GM12878 (cell line): ENCODE measurements around the gene KISS1R. TPM values are rescaled to one million over a fixed set of nuclear protein-coding genes. Genes with fewer than 3 reads are reported as not detected.

Source experiments
- BACH1 ChIP-seq: fragments of 450-650 bp; IDR thresholded peaks from 2 replicates; pipeline ENCODE4 v1.6.1; 2017; ENCODE audit warnings: mild to moderate bottlenecking, borderline replicate concordance
- BMI1 ChIP-seq: fragments of 450-650 bp; IDR thresholded peaks from 2 replicates; pipeline ENCODE4 v1.6.1; 2016; ENCODE audit warnings: mild to moderate bottlenecking, moderate library complexity, borderline replicate concordance
- CBX5 ChIP-seq: sonication (generic); IDR thresholded peaks from 2 replicates; pipeline ENCODE4 v1.6.1; 2016; ENCODE audit warnings: low read depth, moderate library complexity, mild to moderate bottlenecking, inconsistent platforms
- CHD4 ChIP-seq: fragments of 200-600 bp; sonication (generic); IDR thresholded peaks from 2 replicates; pipeline ENCODE4 v1.6.1; 2016; ENCODE audit warnings: mild to moderate bottlenecking
- GATAD2B ChIP-seq: fragments of 450-650 bp; conservative IDR thresholded peaks from 2 replicates; pipeline ENCODE4 v1.6.1; 2017; ENCODE audit warnings: low read depth, mild to moderate bottlenecking, moderate library complexity
- MEF2B ChIP-seq: fragments of 450-650 bp; IDR thresholded peaks from 2 replicates; pipeline ENCODE4 v1.6.1; 2018; ENCODE audit warnings: mild to moderate bottlenecking, moderate library complexity; ENCODE audit not compliant: partially characterized antibody, poor library complexity, severe bottlenecking
- MYB ChIP-seq: fragments of 150-350 bp; IDR thresholded peaks from 2 replicates; pipeline ENCODE4 v1.6.1; 2014; ENCODE audit warnings: mild to moderate bottlenecking, low read depth, low read length, borderline replicate concordance
- PML ChIP-seq: IDR thresholded peaks from 2 replicates; pipeline ENCODE4 v1.6.1; 2012; ENCODE audit warnings: low read length, inconsistent platforms
- SIN3A ChIP-seq: IDR thresholded peaks from 2 replicates; pipeline ENCODE4 v1.6.1; 2012; ENCODE audit warnings: low read depth, low read length, improper control_type of control experiment
- YY1 ChIP-seq: IDR thresholded peaks from 2 replicates; pipeline ENCODE4 v1.6.1; 2011; ENCODE audit warnings: low read depth, mild to moderate bottlenecking, low read length
- ZNF622 ChIP-seq: fragments of 450-650 bp; IDR thresholded peaks from 2 replicates; pipeline ENCODE4 v1.6.1; 2017; ENCODE audit warnings: mild to moderate bottlenecking, inconsistent platforms
- polyA plus RNA-seq, 11 experiments: library from polyadenylated mRNA; depleted of rRNA in 4 of 11; unstranded in 6 of 11; stranded (reverse) in 5 of 11; fragments of >200 nt; fragmentation: Nextera tagmentation in 4 of 11; fragmentation: Illumina TruSeq in 1 of 11; extraction: Ambion mirVana in 4 of 11; extraction: Trizol in 1 of 11; gene quantifications; 1 replicate in 1 of 11; 2 replicates in 10 of 11; pipeline versions ENCODE4 v1.2.1 to v1.2.3, GENCODE V29; 2011 to 2016; ENCODE audit warnings: inconsistent platforms in 2 of 11, missing spikeins in 2 of 11, low read depth in 1 of 11
- total RNA-seq, 4 experiments: library from RNA; depleted of rRNA in 3 of 4; stranded (reverse); fragments of >200 nt in 3 of 4; fragmentation: Illumina TruSeq in 1 of 4; extraction: Trizol in 1 of 4; gene quantifications; 2 replicates each; pipeline versions ENCODE4 v1.2.1 to v1.2.3, GENCODE V29; 2013 to 2021
- TF ChIP-seq, protein P1 (sequence below): IDR thresholded peaks from 2 replicates; pipeline ENCODE4 v1.6.1; 2011; ENCODE audit warnings: borderline replicate concordance, low read depth, mild to moderate bottlenecking, moderate library complexity, low read length; ENCODE audit not compliant: insufficient read depth, poor library complexity, severe bottlenecking
- TF ChIP-seq, protein P2 (sequence below): fragments of 150-350 bp; IDR thresholded peaks from 2 replicates; pipeline ENCODE4 v1.6.1; 2014; ENCODE audit warnings: mild to moderate bottlenecking, low read depth, low read length
- TF ChIP-seq, protein P3 (sequence below): IDR thresholded peaks from 2 replicates; pipeline ENCODE4 v1.6.1; 2012; ENCODE audit warnings: improper control_type of control experiment, low read depth, low read length; ENCODE audit not compliant: insufficient replicate concordance
- TF ChIP-seq, protein P4 (sequence below): fragments of 450-650 bp; IDR thresholded peaks from 2 replicates; pipeline ENCODE4 v1.6.1; 2017; ENCODE audit warnings: low read depth, mild to moderate bottlenecking, moderate library complexity

Gene KISS1R
- total and polyA plus RNA-seq, 10 of the 15 experiments (the other 5 are each of a cell fraction or from before 2014, with no cell fraction given): 0.13 to 2.7 (median 1.4) TPM; not detected in 3

DNA sequence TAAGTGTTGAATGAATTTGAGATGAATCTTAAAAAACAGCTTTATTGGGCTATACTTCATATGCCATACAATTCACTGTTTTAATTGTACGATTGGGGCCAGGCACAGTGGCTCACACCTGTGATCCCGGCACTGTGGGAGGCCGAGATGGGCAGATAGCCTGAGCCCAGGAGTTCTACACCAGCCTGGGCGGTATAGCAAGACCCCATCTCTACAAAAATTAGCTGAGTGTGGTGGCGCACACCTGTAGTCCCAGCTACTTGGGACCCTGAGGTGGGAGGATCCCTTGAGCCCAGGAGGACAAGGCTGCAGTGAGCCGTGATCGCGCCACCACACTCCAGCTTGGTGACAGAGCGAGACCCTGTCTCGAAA lies 19.0 kb downstream of the KISS1R start (continued):
- TF ChIP-seq, protein P1, sequence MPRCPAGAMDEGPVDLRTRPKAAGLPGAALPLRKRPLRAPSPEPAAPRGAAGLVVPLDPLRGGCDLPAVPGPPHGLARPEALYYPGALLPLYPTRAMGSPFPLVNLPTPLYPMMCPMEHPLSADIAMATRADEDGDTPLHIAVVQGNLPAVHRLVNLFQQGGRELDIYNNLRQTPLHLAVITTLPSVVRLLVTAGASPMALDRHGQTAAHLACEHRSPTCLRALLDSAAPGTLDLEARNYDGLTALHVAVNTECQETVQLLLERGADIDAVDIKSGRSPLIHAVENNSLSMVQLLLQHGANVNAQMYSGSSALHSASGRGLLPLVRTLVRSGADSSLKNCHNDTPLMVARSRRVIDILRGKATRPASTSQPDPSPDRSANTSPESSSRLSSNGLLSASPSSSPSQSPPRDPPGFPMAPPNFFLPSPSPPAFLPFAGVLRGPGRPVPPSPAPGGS: no peak
- no peak for TF ChIP-seq MYB
- no peak for TF ChIP-seq BMI1
- no peak for TF ChIP-seq MEF2B
- TF ChIP-seq CHD4: no peak
- TF ChIP-seq, protein P2, sequence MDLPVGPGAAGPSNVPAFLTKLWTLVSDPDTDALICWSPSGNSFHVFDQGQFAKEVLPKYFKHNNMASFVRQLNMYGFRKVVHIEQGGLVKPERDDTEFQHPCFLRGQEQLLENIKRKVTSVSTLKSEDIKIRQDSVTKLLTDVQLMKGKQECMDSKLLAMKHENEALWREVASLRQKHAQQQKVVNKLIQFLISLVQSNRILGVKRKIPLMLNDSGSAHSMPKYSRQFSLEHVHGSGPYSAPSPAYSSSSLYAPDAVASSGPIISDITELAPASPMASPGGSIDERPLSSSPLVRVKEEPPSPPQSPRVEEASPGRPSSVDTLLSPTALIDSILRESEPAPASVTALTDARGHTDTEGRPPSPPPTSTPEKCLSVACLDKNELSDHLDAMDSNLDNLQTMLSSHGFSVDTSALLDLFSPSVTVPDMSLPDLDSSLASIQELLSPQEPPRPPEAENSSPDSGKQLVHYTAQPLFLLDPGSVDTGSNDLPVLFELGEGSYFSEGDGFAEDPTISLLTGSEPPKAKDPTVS: no peak
- no peak for TF ChIP-seq PML
- TF ChIP-seq ZNF622: no peak
- TF ChIP-seq, protein P3, sequence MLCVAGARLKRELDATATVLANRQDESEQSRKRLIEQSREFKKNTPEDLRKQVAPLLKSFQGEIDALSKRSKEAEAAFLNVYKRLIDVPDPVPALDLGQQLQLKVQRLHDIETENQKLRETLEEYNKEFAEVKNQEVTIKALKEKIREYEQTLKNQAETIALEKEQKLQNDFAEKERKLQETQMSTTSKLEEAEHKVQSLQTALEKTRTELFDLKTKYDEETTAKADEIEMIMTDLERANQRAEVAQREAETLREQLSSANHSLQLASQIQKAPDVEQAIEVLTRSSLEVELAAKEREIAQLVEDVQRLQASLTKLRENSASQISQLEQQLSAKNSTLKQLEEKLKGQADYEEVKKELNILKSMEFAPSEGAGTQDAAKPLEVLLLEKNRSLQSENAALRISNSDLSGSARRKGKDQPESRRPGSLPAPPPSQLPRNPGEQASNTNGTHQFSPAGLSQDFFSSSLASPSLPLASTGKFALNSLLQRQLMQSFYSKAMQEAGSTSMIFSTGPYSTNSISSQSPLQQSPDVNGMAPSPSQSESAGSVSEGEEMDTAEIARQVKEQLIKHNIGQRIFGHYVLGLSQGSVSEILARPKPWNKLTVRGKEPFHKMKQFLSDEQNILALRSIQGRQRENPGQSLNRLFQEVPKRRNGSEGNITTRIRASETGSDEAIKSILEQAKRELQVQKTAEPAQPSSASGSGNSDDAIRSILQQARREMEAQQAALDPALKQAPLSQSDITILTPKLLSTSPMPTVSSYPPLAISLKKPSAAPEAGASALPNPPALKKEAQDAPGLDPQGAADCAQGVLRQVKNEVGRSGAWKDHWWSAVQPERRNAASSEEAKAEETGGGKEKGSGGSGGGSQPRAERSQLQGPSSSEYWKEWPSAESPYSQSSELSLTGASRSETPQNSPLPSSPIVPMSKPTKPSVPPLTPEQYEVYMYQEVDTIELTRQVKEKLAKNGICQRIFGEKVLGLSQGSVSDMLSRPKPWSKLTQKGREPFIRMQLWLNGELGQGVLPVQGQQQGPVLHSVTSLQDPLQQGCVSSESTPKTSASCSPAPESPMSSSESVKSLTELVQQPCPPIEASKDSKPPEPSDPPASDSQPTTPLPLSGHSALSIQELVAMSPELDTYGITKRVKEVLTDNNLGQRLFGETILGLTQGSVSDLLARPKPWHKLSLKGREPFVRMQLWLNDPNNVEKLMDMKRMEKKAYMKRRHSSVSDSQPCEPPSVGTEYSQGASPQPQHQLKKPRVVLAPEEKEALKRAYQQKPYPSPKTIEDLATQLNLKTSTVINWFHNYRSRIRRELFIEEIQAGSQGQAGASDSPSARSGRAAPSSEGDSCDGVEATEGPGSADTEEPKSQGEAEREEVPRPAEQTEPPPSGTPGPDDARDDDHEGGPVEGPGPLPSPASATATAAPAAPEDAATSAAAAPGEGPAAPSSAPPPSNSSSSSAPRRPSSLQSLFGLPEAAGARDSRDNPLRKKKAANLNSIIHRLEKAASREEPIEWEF: no peak
- TF ChIP-seq GATAD2B: no peak
- TF ChIP-seq CBX5: no peak
- TF ChIP-seq, protein P4, sequence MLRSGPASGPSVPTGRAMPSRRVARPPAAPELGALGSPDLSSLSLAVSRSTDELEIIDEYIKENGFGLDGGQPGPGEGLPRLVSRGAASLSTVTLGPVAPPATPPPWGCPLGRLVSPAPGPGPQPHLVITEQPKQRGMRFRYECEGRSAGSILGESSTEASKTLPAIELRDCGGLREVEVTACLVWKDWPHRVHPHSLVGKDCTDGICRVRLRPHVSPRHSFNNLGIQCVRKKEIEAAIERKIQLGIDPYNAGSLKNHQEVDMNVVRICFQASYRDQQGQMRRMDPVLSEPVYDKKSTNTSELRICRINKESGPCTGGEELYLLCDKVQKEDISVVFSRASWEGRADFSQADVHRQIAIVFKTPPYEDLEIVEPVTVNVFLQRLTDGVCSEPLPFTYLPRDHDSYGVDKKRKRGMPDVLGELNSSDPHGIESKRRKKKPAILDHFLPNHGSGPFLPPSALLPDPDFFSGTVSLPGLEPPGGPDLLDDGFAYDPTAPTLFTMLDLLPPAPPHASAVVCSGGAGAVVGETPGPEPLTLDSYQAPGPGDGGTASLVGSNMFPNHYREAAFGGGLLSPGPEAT: no peak
- TF ChIP-seq BACH1: no peak
- TF ChIP-seq SIN3A: no peak
- no peak for TF ChIP-seq YY1
